Subcutaneous adipose tissue (tissue), 4 donors: ENCODE data around the gene TCF12. TPM values are rescaled to one million over a fixed set of nuclear protein-coding genes. Genes with fewer than 3 reads are reported as not detected.

ENCODE experiments used
- total RNA-seq, 4 donors: library from RNA; depleted of rRNA; stranded (reverse); fragments of >200 nt; gene quantifications; one replicate each; pipeline ENCODE4 v1.1.0, GENCODE V29; 2016
- TF ChIP-seq, protein P1 (sequence below): fragments of 450-650 bp; IDR thresholded peaks from one replicate; pipeline ENCODE4 v1.5.1; 2016; ENCODE audit warnings: low read depth, mild to moderate bottlenecking, control low read depth, antibody characterized with exemption, moderate library complexity

The TCF12 gene
- total RNA-seq, 4 donors from 2014 or later, result 138 to 171 (median 166) TPM

DNA sequence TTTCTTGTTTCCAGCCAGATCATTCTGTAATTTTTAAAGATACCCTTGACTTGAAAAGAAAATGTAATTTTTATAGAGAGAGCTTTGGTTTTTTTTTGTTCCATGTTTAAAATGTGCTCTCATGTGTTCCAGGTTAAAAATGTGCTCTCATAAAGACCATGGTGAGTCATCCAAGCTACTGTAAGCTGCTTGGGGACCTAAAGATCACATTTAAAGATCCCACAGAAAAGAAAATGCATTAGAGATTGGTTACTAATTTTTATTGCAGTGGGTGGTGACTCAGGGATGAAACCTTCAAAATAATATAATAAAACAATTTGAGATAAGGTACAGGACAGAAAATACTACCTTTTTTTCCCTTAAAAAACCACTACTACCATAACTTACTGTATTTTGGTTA, 11.0 kb downstream of the TCF12 start:
- TF ChIP-seq, protein P1, sequence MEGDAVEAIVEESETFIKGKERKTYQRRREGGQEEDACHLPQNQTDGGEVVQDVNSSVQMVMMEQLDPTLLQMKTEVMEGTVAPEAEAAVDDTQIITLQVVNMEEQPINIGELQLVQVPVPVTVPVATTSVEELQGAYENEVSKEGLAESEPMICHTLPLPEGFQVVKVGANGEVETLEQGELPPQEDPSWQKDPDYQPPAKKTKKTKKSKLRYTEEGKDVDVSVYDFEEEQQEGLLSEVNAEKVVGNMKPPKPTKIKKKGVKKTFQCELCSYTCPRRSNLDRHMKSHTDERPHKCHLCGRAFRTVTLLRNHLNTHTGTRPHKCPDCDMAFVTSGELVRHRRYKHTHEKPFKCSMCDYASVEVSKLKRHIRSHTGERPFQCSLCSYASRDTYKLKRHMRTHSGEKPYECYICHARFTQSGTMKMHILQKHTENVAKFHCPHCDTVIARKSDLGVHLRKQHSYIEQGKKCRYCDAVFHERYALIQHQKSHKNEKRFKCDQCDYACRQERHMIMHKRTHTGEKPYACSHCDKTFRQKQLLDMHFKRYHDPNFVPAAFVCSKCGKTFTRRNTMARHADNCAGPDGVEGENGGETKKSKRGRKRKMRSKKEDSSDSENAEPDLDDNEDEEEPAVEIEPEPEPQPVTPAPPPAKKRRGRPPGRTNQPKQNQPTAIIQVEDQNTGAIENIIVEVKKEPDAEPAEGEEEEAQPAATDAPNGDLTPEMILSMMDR, result no peak

DNA sequence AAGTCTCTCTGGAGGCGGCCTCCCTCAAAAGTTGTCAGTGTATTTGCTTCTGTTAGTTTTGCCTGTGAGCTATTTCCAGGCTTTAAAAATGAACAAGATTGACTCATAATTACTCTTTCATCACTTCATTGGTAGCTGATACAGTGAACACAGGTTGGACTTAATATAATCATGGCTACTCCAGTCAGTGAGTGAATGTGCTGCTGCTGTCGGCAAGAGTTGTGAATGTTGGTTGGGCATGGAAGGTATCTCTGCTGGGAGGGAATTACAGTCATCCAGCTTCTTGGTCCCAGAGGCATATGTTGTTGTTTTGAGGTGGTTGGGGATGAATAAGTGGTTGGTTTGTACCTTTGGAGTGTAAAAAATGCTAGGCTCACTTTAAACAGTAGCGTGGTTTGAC, 11.5 kb downstream of the TCF12 start:
- TF ChIP-seq, protein P1, result no peak

DNA sequence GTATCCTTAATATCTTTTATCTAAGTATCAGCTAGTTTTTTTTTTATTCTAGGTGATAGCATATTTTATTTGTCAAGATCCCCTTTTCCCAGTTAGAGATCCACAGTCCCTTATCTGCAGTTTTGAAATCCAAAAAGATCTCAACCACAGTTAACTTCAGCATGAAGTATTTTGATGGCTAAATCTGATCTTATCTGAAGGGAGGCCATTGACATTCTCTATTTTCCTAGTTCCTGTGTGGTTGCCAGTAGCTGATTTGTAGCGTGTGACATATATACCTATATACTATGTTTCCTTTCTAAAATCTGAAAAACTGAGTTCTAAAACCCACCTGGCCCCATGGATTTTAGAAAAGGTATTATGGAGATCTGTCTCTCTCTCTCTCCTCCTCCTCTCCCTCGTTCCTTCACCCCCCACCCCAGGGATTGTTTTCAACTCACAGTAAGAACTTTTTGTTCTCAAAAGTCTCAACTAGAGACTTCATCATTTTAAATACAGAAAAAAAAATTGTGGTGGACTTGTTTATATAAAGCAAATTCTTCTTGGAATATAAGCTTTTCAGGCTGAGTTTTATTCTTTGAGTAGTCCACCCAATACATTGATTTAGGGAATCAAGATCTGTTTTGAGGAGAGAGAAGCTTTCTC, 12.3 kb downstream of the TCF12 start:
- TF ChIP-seq, protein P1, result no peak

DNA sequence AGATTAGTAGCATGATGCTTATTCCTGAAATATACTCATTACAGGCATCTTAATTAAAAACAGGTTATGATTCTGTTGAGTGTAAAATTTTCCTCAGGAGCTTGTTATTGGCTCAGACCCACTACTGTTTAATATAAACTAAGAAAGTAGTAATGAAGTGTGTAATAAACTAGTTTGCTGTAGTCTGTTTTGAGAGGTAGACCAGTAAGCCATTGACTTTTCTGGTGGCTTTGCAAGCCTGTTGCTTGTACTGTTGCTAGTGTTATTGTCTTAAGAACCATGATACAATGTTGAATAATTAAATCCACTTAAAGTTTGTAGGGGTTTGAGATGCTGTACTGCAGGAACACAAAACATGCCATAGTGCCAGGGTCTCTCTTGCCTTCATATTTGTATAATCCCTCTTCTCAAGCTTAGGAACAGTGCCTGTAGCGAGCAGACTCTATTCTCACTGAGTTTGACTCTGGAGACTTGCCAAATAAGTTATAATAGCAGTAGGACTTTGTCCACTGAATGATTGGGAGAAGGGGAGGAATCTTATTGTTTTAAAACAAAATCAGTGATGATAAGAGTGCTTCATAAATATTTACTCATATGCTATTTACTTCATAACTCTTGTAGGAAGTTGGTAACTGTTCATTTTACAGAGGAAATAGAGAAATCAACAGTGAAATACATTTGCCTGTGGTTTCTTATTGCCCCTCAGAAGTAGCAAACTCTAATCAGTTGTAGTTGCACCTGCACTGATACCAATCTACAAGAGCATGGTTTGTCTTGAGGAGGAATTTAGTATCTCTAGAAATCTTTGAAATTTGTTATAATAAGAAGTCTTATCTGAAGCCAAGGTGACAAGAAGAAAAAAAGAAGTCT, 13.4 kb downstream of the TCF12 start:
- TF ChIP-seq, protein P1, result no peak

DNA sequence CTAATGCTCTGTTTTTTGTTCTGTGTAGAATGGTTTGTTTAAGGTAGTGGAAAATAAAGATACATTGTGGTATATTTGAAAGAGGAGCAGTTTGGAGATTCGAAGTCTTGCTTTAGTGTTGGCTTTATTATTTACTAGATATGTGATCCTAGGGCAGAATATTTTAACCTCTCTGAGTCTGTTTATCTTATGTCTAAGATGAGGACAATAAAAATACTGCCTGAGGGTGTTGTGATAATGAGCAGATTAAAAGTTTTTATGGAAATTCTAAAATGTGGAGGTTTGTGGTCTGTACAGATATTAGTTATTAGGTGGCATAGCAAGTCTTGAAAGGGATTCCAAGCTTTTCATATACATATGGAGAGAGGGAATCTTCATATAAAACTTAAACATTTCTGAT, 15.0 kb downstream of the TCF12 start:
- TF ChIP-seq, protein P1, result no peak

DNA sequence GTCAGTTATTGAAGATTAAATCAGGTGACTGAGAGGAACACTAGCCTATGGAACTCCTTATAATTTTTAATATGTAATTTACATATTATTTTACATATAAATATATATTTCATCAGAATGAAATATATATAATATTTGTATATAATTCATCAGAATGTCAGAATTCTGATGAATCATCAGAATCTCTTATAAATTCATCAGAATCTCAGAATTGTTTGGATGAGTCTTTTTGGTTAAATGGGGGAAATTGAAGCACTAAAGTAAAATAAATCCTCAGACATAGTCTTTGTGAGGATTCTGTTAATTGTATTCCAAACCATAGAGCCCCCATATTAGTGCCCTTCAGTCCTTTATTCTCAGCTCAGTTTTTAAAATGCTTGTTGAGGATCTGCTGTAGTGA, 15.4 kb downstream of the TCF12 start:
- TF ChIP-seq, protein P1, result no peak

DNA sequence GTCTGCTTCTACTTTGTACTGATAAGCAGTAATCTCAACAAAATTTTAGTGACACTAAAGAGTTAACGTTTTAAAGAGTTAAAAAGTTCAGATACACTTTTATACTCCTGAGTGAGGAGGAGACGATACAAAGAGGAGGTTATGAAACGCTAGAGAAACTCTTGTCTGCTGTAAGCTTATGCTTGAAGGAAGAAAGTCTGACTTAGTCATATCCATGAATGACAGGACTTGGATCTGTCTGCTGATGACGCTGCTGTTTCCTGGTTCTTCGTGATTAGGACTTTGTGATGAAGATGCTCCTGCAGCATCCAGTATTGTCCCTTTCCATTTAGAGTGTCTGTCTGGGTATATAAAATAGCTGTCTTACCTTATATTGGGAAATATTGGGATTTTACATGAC, 15.8 kb downstream of the TCF12 start:
- TF ChIP-seq, protein P1, result no peak
